ENCODE data around the gene TLCD2. TPM values are rescaled to one million over a fixed set of nuclear protein-coding genes. Genes with fewer than 3 reads are reported as not detected.
"Not testable (repeated sequence)": the region's sequence is repeated elsewhere in the genome, so short reads cannot be mapped to it uniquely, and the experiment has no call there.

The TLCD2 gene
- polyA plus RNA-seq, 1 donor from 2014 or later: not detected

DNA sequence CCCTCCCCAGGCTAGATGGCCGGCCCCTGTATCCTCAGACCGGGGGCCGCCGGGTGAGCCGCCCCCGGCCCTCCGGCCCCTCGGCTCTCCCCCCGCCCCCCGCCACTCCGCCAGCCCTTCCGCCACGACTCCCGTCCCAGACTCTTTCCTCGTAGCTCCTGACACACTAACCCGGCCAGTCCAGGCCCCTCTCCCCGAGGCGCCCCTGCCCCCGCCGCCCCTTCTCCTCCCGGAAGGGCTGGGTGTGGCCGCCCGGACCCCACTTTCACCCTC is 5.6 kb upstream of the TLCD2 start:
- no peaks in the 10 kb centered on the region for H3K36me3 Mint-ChIP-seq
- H3K27me3 Mint-ChIP-seq: peaks cover 13% of the 10 kb centered on the region
- no peaks in the 10 kb centered on the region for H3K9me3 Mint-ChIP-seq
- H3K4me3 Mint-ChIP-seq: peak overlapping the region; percentile 89 to 98 (median 96)
- peaks cover 14 to 22% (median 14%) of the 10 kb centered on the region in 3 donors for H3K4me1 Mint-ChIP-seq
- peak overlapping the region in 1 of 3 donors; percentile 99 for H3K27ac Mint-ChIP-seq

DNA sequence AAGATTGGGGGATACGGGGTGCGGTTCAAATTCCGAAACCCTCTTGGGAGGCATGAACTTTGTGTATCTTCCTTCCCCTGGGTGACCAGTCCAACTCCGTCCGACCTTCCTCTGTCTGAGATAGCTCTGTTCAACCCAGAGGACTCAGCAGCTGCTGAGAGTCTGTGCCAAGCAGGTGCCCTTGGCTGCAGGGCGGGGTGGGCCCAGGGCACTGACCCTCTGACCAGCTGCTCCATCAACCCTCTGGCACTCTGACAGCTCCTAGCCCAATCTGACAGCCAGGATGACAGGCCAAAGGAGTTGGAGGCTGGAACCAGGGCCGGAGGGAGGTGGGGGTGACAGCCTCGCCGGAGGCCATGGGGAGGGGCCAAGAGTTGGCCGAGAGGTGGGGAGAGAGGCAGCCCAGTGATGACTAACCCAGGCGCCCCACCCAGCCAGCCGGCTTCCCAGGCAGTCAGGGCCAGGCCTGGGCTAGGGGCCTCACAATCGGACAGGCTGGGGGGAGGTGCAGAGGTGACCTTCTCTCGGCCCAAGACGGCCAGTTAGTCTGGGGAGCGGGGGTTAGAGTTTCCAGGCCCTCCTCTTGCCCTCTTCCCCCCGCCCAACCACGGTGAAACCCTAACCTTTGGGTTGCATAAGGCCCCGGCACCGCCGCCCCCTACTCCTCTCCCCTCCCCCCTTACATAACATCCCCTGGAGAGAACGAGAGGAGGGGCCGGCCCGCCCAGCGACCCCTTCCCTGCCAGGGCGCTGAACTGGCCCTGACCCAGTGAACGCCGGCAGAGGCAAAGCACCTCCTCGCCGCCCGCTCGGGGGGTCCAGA is 5.0 kb upstream of the TLCD2 start:
- H3K27me3 Mint-ChIP-seq: peaks cover 16% of the 10 kb centered on the region
- H3K4me1 Mint-ChIP-seq: peaks cover 13 to 22% (median 13%) of the 10 kb centered on the region in 3 donors
- no peaks in the 10 kb centered on the region for H3K9me3 Mint-ChIP-seq
- H3K4me3 Mint-ChIP-seq: peak overlapping the region; percentile 65 to 98 (median 82)
- H3K27ac Mint-ChIP-seq: peak overlapping the region in 1 of 3 donors; percentile 22
- H3K36me3 Mint-ChIP-seq: no peaks in the 10 kb centered on the region

DNA sequence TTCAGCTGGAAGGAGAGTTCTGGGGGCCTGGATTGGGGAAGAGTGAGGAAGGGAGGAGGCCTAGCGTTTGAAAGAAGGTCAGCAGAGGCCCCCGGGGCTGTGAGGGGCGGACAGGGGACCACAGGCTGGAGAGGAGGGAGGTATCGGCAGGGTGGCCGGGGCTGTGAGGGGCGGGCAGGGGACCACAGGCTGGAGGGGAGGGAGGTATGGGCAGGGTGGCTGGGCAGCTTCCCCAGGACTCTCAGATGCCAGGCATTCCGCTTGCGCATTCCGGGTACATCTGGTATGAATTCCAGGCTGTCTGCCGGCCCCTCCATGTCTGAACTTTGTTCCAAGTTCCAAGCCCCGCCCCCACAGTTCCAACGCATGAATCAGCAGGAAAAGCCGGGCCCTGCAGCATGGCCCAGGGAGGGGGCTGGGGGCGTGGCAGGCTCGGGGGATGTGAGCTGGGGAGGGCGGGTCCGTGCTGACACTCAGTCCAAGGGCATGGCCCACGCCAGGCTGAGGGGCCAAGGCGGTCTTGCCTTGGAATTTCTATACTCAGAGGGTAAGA is 4.3 kb upstream of the TLCD2 start:
- Mint-ChIP-seq H3K4me1 (peaks cover 13 to 22% (median 13%) of the 10 kb centered on the region in 3 donors), H3K9me3 (no peaks in the 10 kb centered on the region), H3K27ac (peak overlapping the region in 1 of 3 donors; percentile 77), H3K36me3 (no peaks in the 10 kb centered on the region), H3K27me3 (peaks cover 16% of the 10 kb centered on the region), H3K4me3 (peak overlapping the region; percentile 44 to 76 (median 70))

DNA sequence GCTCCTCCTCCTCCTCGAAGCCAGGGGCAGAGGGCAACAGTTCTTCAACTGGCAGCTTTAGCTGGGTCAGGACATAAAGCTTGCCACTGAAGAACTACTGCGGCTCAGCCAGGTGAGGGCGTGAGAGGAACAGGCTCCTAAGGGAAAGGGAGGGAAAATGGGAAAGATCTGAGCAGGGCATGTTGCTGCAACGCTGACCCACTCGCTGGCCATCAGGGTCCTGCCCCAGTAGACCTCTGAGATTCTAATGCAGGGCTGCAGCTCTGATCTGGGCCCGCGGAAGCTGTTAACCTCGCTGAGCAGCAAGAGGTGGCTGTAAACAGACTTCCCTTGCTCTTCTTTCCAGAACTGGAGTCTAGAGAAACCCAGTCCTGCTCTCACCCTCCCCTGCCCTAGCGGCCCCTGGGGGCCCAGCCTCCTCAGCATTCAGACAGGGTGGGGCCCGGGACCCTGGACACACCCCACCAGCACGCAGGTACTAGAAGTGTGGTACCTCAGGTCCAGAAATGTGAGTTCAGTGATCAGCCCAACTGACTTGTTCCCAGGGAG is 3.8 kb upstream of the TLCD2 start:
- Mint-ChIP-seq H3K27ac (peak overlapping the region in 1 of 3 donors; percentile 77), H3K27me3 (peaks cover 16% of the 10 kb centered on the region), H3K9me3 (no peaks in the 10 kb centered on the region), H3K4me3 (peak overlapping the region in 2 of 4 donors; percentile 44 to 75), H3K36me3 (no peaks in the 10 kb centered on the region), H3K4me1 (peaks cover 13 to 22% (median 13%) of the 10 kb centered on the region in 3 donors)

DNA sequence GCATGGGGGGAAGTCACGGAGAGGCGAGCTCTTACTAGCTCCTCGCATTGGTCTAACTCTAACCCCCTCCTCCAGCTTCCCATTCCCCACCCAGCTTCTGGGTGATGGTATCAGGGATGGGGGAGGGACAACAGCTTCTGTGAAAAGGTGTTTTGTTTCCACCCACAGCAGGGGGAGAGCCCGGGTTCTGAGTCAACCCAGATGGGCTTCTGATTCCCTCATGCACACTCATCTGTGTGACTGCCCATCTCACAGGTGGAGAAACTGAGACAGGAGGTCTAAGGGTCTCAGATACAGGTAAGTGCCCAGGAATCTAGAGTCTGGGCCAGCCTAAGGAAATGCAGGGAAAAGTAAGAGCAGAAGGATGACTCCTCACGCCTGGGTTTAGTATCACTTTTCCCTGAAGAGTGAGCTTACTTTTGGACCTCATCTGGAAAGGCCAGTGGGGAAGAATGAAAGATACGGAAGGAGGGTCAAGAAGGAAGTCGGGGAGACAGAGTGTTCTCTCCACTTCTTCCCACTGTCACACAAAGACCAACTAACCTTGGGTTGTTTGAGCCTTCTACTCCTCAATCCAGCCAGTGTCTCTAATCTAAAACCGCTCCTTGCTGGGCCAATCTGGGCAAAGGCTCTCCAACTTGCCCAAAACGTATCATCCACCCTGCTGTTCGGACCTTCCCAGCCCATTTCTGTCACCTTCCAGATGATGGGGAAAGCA is 3.1 kb upstream of the TLCD2 start:
- peaks cover 13 to 22% (median 13%) of the 10 kb centered on the region in 3 donors for H3K4me1 Mint-ChIP-seq
- H3K4me3 Mint-ChIP-seq: peak overlapping the region in 2 of 4 donors; percentile 66 to 75
- H3K27me3 Mint-ChIP-seq: peaks cover 20% of the 10 kb centered on the region

DNA sequence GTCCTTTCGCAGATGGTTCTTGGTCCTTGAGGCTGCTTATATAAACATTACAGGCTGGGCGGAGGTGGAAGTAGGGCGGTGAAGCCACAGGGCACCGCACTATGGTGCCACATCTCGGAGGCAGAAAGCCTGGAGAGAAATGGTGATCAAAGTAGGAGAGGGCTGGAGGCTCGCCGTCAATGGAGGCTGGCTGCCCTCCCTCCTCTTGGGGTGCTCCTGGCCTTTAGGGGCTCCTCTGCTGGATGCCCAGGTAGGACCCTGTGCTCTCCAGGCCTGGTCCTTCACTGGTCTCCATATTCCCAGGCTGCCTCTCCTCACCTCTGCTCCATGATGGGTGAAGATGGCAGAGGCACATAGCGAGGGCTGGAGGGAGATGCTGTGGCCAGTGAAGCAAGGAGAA is 2.1 kb upstream of the TLCD2 start:
- peak overlapping the region in 1 of 3 donors; percentile 44 for H3K27ac Mint-ChIP-seq
- H3K36me3 Mint-ChIP-seq: no peaks in the 10 kb centered on the region
- H3K9me3 Mint-ChIP-seq: no peaks in the 10 kb centered on the region
- peaks cover 8 to 21% (median 8%) of the 10 kb centered on the region in 3 donors for H3K4me1 Mint-ChIP-seq
- H3K27me3 Mint-ChIP-seq: peaks cover 27% of the 10 kb centered on the region
- H3K4me3 Mint-ChIP-seq: peak overlapping the region in 1 of 4 donors; percentile 75

More for the DNA sequence above, 3.1 kb upstream of the TLCD2 start:
- Mint-ChIP-seq H3K27ac (peak overlapping the region in 1 of 3 donors; percentile 77), H3K36me3 (no peaks in the 10 kb centered on the region), H3K9me3 (no peaks in the 10 kb centered on the region)

DNA sequence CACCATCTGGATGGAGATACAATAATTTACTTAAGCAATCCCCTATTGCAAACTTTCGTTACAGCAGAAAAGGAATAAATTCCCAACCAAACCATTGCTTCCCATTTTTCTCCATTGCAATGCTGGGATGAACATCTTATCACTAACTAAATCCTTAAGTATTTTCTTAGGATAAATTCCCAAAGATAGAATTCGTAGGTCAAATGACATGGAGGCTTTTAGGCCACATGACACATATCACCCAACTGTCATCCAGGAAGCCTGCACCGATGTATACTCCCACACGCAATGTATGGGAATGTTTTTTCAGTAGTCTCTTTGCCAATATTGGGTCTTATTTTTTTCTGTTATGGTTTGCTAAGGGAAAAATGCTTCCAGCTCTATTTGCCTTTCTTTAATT is 1.6 kb upstream of the TLCD2 start:
- peak overlapping the region in 1 of 3 donors; percentile 44 for H3K27ac Mint-ChIP-seq

DNA sequence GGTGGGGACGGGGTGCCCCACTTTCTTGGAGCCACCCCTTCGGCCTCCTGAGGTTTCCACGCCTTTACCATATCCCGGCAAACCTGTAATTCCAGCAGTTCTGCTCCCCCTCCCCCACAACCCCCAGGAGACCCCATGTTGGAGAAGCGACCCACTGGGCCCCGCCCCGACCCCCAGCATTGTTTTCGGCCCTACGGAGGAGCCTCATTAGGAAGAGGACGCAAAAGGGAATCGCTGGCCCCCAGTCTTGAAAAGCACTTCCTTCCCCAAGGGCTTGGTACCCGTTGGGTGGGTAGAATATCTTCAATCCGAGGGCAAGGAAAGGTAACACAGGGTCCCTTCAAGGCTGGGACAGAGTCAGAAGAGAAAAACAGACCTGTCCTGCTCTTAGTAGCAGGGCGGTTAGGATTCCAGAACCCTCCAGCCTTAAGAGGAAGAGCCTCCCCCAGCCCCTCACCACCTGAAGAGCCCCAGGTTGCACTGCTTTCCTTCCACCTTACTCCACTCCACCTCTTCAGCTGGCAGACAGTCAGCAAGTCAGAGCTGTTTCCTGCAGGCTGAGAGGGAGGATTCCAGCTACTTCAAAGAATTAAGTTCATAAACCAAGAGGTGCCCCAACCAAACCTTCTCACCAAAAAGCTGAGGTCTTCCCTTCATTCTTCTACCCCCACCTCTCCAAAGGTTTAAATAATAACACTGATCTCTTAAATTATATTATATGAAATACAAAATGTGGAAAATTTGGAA is 803 bp upstream of the TLCD2 start:
- peak overlapping the region in 1 of 3 donors; percentile 59 for H3K27ac Mint-ChIP-seq
- no peaks in the 10 kb centered on the region for H3K9me3 Mint-ChIP-seq
- H3K4me1 Mint-ChIP-seq: peaks cover 3 to 13% (median 4%) of the 10 kb centered on the region in 3 donors
- peak overlapping the region; percentile 46 to 83 (median 73) for H3K4me3 Mint-ChIP-seq
- peaks cover 37% of the 10 kb centered on the region for H3K27me3 Mint-ChIP-seq
- H3K36me3 Mint-ChIP-seq: no peaks in the 10 kb centered on the region

More for the DNA sequence above, 1.6 kb upstream of the TLCD2 start:
- H3K36me3 Mint-ChIP-seq: no peaks in the 10 kb centered on the region
- H3K4me1 Mint-ChIP-seq: peaks cover 4 to 17% (median 4%) of the 10 kb centered on the region in 3 donors
- H3K9me3 Mint-ChIP-seq: no peaks in the 10 kb centered on the region
- H3K27me3 Mint-ChIP-seq: peaks cover 32% of the 10 kb centered on the region
- H3K4me3 Mint-ChIP-seq: peak overlapping the region in 1 of 4 donors; percentile 75

DNA sequence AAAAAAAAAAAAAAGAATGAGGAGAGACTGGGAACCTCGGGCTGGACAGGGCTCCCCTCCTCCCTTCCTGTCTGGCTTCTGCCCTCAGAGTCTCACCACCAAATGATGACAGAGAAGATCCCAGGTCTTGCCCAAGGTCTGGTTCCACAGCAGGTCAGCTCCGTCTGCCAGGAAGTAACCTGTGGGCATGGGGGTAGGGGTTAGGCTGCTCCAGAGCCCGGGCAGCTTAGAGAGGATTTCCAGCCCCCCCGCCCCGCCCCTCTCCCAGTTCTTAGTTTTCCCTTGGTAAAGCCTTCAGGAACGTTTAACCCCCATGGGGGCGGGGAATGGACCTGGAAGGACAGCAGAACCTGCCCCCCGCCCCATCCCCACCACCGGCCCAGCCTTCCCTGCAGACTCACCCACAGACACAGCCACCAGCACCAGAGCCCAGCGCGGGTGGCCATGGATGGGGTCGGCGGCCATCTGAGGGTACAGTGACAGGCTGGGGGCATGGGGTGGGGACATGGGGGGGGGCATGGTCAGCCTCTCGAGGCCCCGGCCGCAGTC is 700 bp downstream of the TLCD2 start:
- Mint-ChIP-seq H3K27ac (no peak overlapping the region), H3K4me3 (peak overlapping the region in 2 of 4 donors; percentile 27 to 73), H3K9me3 (no peaks in the 10 kb centered on the region), H3K27me3 (peaks cover 42% of the 10 kb centered on the region), H3K4me1 (peaks cover 2 to 13% (median 2%) of the 10 kb centered on the region in 3 donors), H3K36me3 (no peaks in the 10 kb centered on the region)

DNA sequence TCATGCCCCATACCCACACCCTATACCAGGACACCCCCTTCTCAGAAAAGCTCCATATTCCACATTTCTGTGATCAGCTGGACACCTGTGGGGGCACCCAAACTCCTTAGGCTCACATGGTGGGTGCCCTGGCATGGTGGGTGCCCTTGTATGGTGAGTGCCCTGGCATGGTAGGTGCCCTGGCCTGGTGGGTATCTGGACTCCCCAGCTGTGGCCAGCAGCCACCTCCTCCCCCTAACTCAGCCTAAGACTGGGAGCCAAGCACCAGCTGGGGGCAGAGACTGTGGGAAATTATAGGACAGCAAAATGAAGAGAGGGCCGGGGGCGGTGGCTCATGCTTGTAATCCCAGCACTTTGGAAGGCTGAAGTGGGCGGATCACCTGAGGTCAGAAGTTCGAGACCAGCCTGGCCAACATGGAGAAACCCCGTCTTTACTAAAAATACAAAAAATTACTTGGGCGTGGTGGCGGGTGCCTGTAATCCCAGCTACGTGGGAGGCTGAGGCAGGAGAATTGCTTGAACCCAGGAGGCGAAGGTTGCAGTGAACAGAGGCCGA is 1.3 kb downstream of the TLCD2 start:
- peak overlapping the region in 1 of 4 donors; percentile 73 for H3K4me3 Mint-ChIP-seq
- H3K9me3 Mint-ChIP-seq, H3K27ac Mint-ChIP-seq, H3K36me3 Mint-ChIP-seq: not testable (repeated sequence)
- H3K27me3 Mint-ChIP-seq: peaks cover 42% of the 10 kb centered on the region
- peaks cover 0 to 13% (median 2%) of the 10 kb centered on the region in 3 donors for H3K4me1 Mint-ChIP-seq

DNA sequence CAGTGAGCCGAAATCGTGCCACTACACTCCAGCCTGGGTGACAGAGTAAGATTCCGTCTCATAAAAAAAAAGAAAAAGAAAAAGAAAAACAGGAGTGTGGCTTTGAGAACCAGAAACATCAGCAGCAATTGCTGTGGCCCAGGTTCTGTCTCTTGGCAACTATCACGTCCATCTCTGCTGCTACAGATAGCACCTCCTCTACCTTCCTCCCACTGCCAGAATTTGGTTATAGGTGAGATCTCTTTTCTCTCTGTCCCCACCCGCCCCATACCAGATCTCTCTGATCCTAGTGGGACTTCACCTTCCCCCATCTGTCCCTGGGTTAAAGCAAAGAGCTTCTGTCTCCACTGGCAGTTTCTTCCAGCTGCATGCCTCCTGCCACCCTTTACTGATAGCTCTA is 3.1 kb downstream of the TLCD2 start:
- Mint-ChIP-seq H3K4me1 (peaks cover 0 to 11% (median 2%) of the 10 kb centered on the region in 3 donors), H3K4me3 (no peak overlapping the region), H3K9me3 (no peaks in the 10 kb centered on the region)

DNA sequence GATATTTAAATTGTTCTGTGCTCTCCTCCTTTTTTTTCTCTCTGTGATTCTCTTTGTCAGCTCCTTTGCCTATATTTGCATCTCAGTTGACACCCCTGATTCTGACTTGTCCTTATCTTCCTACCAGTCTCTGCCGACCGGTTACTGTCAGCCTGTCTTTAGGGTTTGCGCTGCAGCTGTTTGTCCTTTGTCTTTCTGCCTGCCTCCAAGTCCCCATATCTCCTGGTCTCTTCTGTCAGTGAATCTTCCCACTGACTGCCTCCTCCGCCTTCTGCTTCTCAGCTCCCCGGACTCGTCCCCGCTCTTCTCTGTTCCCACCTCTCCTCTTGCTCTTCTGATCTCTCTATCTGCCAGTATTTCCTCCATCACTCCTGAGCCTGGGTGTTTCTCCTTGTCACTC is 5.2 kb downstream of the TLCD2 start:
- no peaks in the 10 kb centered on the region for H3K4me1 Mint-ChIP-seq
- no peak overlapping the region for H3K27ac Mint-ChIP-seq
- peaks cover 31% of the 10 kb centered on the region for H3K27me3 Mint-ChIP-seq
- H3K36me3 Mint-ChIP-seq: peaks cover 3% of the 10 kb centered on the region
- H3K4me3 Mint-ChIP-seq: no peak overlapping the region
- H3K9me3 Mint-ChIP-seq: no peaks in the 10 kb centered on the region

More for the DNA sequence above, 3.1 kb downstream of the TLCD2 start:
- Mint-ChIP-seq H3K36me3 (peaks cover 3% of the 10 kb centered on the region), H3K27me3 (peaks cover 39% of the 10 kb centered on the region), H3K27ac (no peak overlapping the region)

DNA sequence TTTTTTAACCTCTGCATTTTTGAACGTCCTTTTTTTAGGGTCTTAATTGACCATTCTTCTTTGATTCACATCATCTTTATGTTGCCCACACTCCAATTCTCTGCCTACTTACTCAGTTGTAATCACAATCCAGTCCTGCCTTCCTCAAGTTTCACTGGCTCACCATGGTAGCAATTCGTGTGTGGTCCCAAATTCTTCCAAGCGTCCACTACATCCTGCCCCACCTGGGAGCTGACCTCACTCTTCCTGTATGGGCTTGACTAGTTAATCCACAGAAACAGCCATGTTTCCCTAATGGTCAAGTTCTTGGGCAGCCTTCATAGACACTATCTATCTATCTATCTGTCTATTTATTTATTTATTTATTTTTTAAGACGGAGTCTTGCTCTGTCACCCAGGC is 7.1 kb downstream of the TLCD2 start:
- H3K4me1 Mint-ChIP-seq: no peaks in the 10 kb centered on the region
- H3K27ac Mint-ChIP-seq: no peak overlapping the region
- H3K36me3 Mint-ChIP-seq: peaks cover 3% of the 10 kb centered on the region
- H3K27me3 Mint-ChIP-seq: peaks cover 27% of the 10 kb centered on the region
- no peak overlapping the region for H3K4me3 Mint-ChIP-seq
- H3K9me3 Mint-ChIP-seq: no peaks in the 10 kb centered on the region

DNA sequence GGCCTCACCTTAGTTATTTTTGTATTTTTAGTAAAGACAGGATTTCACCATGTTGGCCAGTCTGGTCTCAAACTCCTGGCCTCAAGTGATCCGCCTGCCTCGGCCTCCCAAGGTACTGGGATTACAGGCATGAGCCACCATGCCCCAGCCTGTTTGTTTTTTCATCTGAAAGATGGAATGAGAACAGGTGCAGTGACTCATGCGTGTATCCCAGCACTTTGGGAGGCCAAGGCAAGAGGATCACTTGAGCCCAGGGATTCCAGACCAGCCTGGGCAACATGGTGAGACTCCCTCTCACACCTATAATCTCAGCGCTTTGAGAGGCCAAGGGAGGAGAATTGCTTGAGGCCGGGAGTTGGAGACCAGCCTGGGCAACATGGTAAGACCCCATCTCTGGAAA is 10.3 kb downstream of the TLCD2 start:
- H3K4me1 Mint-ChIP-seq, H3K36me3 Mint-ChIP-seq, H3K27ac Mint-ChIP-seq, H3K4me3 Mint-ChIP-seq, H3K27me3 Mint-ChIP-seq, H3K9me3 Mint-ChIP-seq: not testable (repeated sequence)

All from IgD-negative memory B cell (primary cell).